ENCODE measurements around the gene SSBP3. TPM values are rescaled to one million over a fixed set of nuclear protein-coding genes. Genes with fewer than 3 reads are reported as not detected.
"Not testable (repeated sequence)": the region's sequence is repeated elsewhere in the genome, so short reads cannot be mapped to it uniquely, and the experiment has no call there.

The SSBP3 gene
- 100 to 1,000 TPM; 110 to 130 (median 123) TPM for polyA plus RNA-seq (ENCODE audit: insufficient read length in 4 of 4)

GRCh38 chr1:54406339-54407153, at the start of gene SSBP3:
Gene SSBP3, minus strand, starts transcription at chr1:54406394.
- DNase-seq (ENCODE audit: low read depth in 4 of 4, low spot score in 2 of 4) = peak; percentile 50 to 89 (median 78)

- no peak for DNase-seq (ENCODE audit: low read depth in 4 of 4, low spot score in 2 of 4)
Measured at GRCh38 chr1:54453509-54453908, 47.3 kb upstream of the SSBP3 start.

GRCh38 chr1:54453022-54453421, 46.8 kb upstream of the SSBP3 start:
- no peak for DNase-seq (ENCODE audit: low read depth in 4 of 4, low spot score in 2 of 4)

- not testable (repeated sequence) for DNase-seq (ENCODE audit: low read depth in 4 of 4, low spot score in 2 of 4)
Measured at GRCh38 chr1:54449431-54449830, 43.2 kb upstream of the SSBP3 start.

GRCh38 chr1:54448801-54449200, 42.6 kb upstream of the SSBP3 start:
- DNase-seq (ENCODE audit: low read depth in 4 of 4, low spot score in 2 of 4) = not testable (repeated sequence)

GRCh38 chr1:54447081-54447480, 40.9 kb upstream of the SSBP3 start:
- not testable (repeated sequence) for DNase-seq (ENCODE audit: low read depth in 4 of 4, low spot score in 2 of 4)

- no peak for DNase-seq (ENCODE audit: low read depth in 4 of 4, low spot score in 2 of 4)
Measured at GRCh38 chr1:54442185-54442584, 36.0 kb upstream of the SSBP3 start.

- no peak for DNase-seq (ENCODE audit: low read depth in 4 of 4, low spot score in 2 of 4)
Measured at GRCh38 chr1:54439550-54440223, 33.5 kb upstream of the SSBP3 start.

GRCh38 chr1:54437783-54438182, 31.6 kb upstream of the SSBP3 start:
- DNase-seq (ENCODE audit: low read depth in 4 of 4, low spot score in 2 of 4) = no peak

GRCh38 chr1:54436826-54437225, 30.6 kb upstream of the SSBP3 start:
- no peak for DNase-seq (ENCODE audit: low read depth in 4 of 4, low spot score in 2 of 4)

GRCh38 chr1:54429838-54430237, 23.6 kb upstream of the SSBP3 start:
- DNase-seq (ENCODE audit: low read depth in 4 of 4, low spot score in 2 of 4) = no peak

GRCh38 chr1:54428837-54429518, 22.8 kb upstream of the SSBP3 start:
- no peak for DNase-seq (ENCODE audit: low read depth in 4 of 4, low spot score in 2 of 4)

GRCh38 chr1:54425152-54425584, 19.0 kb upstream of the SSBP3 start:
- DNase-seq (ENCODE audit: low read depth in 4 of 4, low spot score in 2 of 4) = no peak

GRCh38 chr1:54424398-54424797, 18.2 kb upstream of the SSBP3 start:
- DNase-seq (ENCODE audit: low read depth in 4 of 4, low spot score in 2 of 4) = no peak

GRCh38 chr1:54421101-54421504, 14.9 kb upstream of the SSBP3 start:
- DNase-seq (ENCODE audit: low read depth in 4 of 4, low spot score in 2 of 4) = no peak

GRCh38 chr1:54418598-54418997, 12.4 kb upstream of the SSBP3 start:
- DNase-seq (ENCODE audit: low read depth in 4 of 4, low spot score in 2 of 4) = not testable (repeated sequence)

GRCh38 chr1:54417123-54417522, 10.9 kb upstream of the SSBP3 start:
- no peak for DNase-seq (ENCODE audit: low read depth in 4 of 4, low spot score in 2 of 4)

GRCh38 chr1:54416435-54416834, 10.2 kb upstream of the SSBP3 start:
- no peak for DNase-seq (ENCODE audit: low read depth in 4 of 4, low spot score in 2 of 4)

- no peak for DNase-seq (ENCODE audit: low read depth in 4 of 4, low spot score in 2 of 4)
Measured at GRCh38 chr1:54415991-54416390, 9.8 kb upstream of the SSBP3 start.

- DNase-seq (ENCODE audit: low read depth in 4 of 4, low spot score in 2 of 4) = no peak
Measured at GRCh38 chr1:54415533-54415932, 9.3 kb upstream of the SSBP3 start.

- DNase-seq (ENCODE audit: low read depth in 4 of 4, low spot score in 2 of 4) = no peak
Measured at GRCh38 chr1:54413732-54414131, 7.5 kb upstream of the SSBP3 start.

All from left renal cortex interstitium (tissue), 4 donors.